WTC11 (cell line): ENCODE results near the gene NLRP6. TPM values are rescaled to one million over a fixed set of nuclear protein-coding genes. Genes with fewer than 3 reads are reported as not detected.

Source experiments
- ATAC-seq: fragments of 200-7000 bp; cut with Tn5 transposase; 2 replicates; pipeline ENCODE4 v1.10.0; 2021; ENCODE audit warnings: mild to moderate bottlenecking, moderate library complexity
- CTCF ChIA-PET: fragments of 300-600 bp; sonication (Branson Sonifier 250); formaldehyde crosslinking; loops from one replicate; lab custom pipeline; 2021; ENCODE audit warnings: antibody characterized with exemption; lab: Charles Lee
- POLR2A ChIA-PET: fragments of 350-600 bp; sonication (Branson Sonifier 250); formaldehyde crosslinking; loops from one replicate; lab custom pipeline; 2021; ENCODE audit warnings: antibody characterized with exemption; lab: Charles Lee
- DNase-seq: peaks from one replicate; pipeline ENCODE4 v3.0.0; 2021; ENCODE audit warnings: low spot score
- H3K27ac Mint-ChIP-seq: 2 replicates; pipeline ENCODE4 v1.8.0; 2021; ENCODE audit warnings: mixed read lengths
- H3K27me3 Mint-ChIP-seq: 2 replicates; pipeline ENCODE4 v1.8.0; 2021; ENCODE audit warnings: low read depth, mild to moderate bottlenecking, moderate library complexity, mixed read lengths
- H3K36me3 Mint-ChIP-seq: 2 replicates; pipeline ENCODE4 v1.8.0; 2021; ENCODE audit warnings: mixed read lengths
- H3K4me1 Mint-ChIP-seq: 2 replicates; pipeline ENCODE4 v1.8.0; 2022; ENCODE audit warnings: mixed read lengths
- H3K4me3 Mint-ChIP-seq: 2 replicates; pipeline ENCODE4 v1.8.0; 2021; ENCODE audit warnings: mild to moderate bottlenecking, moderate library complexity, mixed read lengths
- H3K9me3 Mint-ChIP-seq: 2 replicates; pipeline ENCODE4 v1.8.0; 2021; ENCODE audit warnings: mixed read lengths
- ARID4B ChIP-seq: sonication (generic); formaldehyde crosslinking; IDR thresholded peaks from 2 replicates; pipeline ENCODE4 v1.8.0; 2023; ENCODE audit warnings: missing genetic modification reagents, mild to moderate bottlenecking, borderline replicate concordance
- CREM ChIP-seq: sonication (generic); formaldehyde crosslinking; IDR thresholded peaks from 2 replicates; pipeline ENCODE4 v1.8.1; 2022; ENCODE audit warnings: mild to moderate bottlenecking, missing genetic modification reagents, moderate library complexity
- TCF7 ChIP-seq: sonication (generic); formaldehyde crosslinking; IDR thresholded peaks from 2 replicates; pipeline ENCODE4 v1.8.0; 2022; ENCODE audit warnings: mild to moderate bottlenecking, low read depth, missing genetic modification reagents, moderate library complexity
- ZBTB43 ChIP-seq: sonication (generic); formaldehyde crosslinking; IDR thresholded peaks from 2 replicates; pipeline ENCODE4 v1.8.1; 2023; ENCODE audit warnings: mild to moderate bottlenecking, missing genetic modification reagents
- ZNF281 ChIP-seq: sonication (generic); formaldehyde crosslinking; IDR thresholded peaks from 2 replicates; pipeline ENCODE4 v1.8.0; 2023; ENCODE audit warnings: mild to moderate bottlenecking, missing genetic modification reagents
- ZNF671 ChIP-seq: fragments of 250-450 bp; sonication (Bioruptor Pico); IDR thresholded peaks from 2 replicates; pipeline ENCODE4 v1.8.0; 2021; ENCODE audit warnings: mild to moderate bottlenecking
- ZSCAN18 ChIP-seq: fragments of 250-450 bp; sonication (Bioruptor Pico); IDR thresholded peaks from 2 replicates; pipeline ENCODE4 v2.1.2; 2022; ENCODE audit warnings: mild to moderate bottlenecking, moderate library complexity
- total RNA-seq: library from RNA; stranded (reverse); gene quantifications from 3 replicates; pipeline ENCODE4 v1.2.3, GENCODE V29; 2021

Gene NLRP6
- total RNA-seq, 1 experiment from 2014 or later: 0.09 TPM

GRCh38 chr11:276219-276618, 2.0 kb upstream of the NLRP6 start:
- H3K27me3 Mint-ChIP-seq: peaks cover 27% of the 10 kb centered on the region
- no peak for TF ChIP-seq ZNF281 (CRISPR knock-in tag)
- TF ChIP-seq ZSCAN18: no peak
- TF ChIP-seq, all 79 proteins: peak for 0
- ChIA-PET CTCF (interaction anchor here (1.1 to 3.6 kb wide), 2 partner anchors 22 to 26 kb away, joined by 3 to 20 read pairs; no protein-coding TSS in a partner anchor), POLR2A (no interaction called here)
- peaks cover 9% of the 10 kb centered on the region for H3K9me3 Mint-ChIP-seq
- H3K4me3 Mint-ChIP-seq: no peak overlapping the region
- no peak for DNase-seq
- H3K4me1 Mint-ChIP-seq: peaks cover 18% of the 10 kb centered on the region
- ATAC-seq: no peak
- H3K27ac Mint-ChIP-seq: no peak overlapping the region
- H3K36me3 Mint-ChIP-seq: no peaks in the 10 kb centered on the region

- POLR2A ChIA-PET: interaction anchor here (1.2 kb wide), 1 partner anchor 169 kb away, joined by 3 read pairs; no protein-coding TSS in a partner anchor
- Mint-ChIP-seq H3K27me3 (peaks cover 50% of the 10 kb centered on the region), H3K4me3 (peak overlapping the region; percentile 52; the same call in 1 of the 2 replicates), H3K9me3 (peaks cover 9% of the 10 kb centered on the region), H3K27ac (no peak overlapping the region), H3K4me1 (peaks cover 37% of the 10 kb centered on the region), H3K36me3 (no peaks in the 10 kb centered on the region)
- no peak for TF ChIP-seq CREM
- TF ChIP-seq ARID4B (CRISPR knock-in tag): no peak
- no peak for TF ChIP-seq ZNF671 (CRISPR knock-in tag)
- DNase-seq: no peak
- ATAC-seq: 0 out of 2 replicates have a peak, but pooled peaks have one; percentile 10
- CTCF ChIA-PET: interaction anchor here (1.0 to 5.8 kb wide), 7 partner anchors 11 to 111 kb away, joined by 3 to 53 read pairs (median 4); no protein-coding TSS in a partner anchor
Measured at GRCh38 chr11:279040-279965, 1.1 kb downstream of the NLRP6 start.

- CTCF ChIA-PET: interaction anchor here (1.0 to 5.8 kb wide), 6 partner anchors 10 to 83 kb away, joined by 3 to 53 read pairs (median 4); no protein-coding TSS in a partner anchor
- peak; percentile 26 for ATAC-seq
- TF ChIP-seq TCF7 (CRISPR knock-in tag) (0 out of 2 replicates have a peak, but pooled peaks have one; percentile 49), ZBTB43 (CRISPR knock-in tag) (no peak)
- TF ChIP-seq, all 79 proteins: peak for 1
- peaks cover 9% of the 10 kb centered on the region for H3K9me3 Mint-ChIP-seq
- no peaks in the 10 kb centered on the region for H3K36me3 Mint-ChIP-seq
- DNase-seq: peak; percentile 46
- POLR2A ChIA-PET: interaction anchor here (0.6 to 1.2 kb wide), 2 partner anchors 36 to 168 kb away, joined by 3 read pairs; no protein-coding TSS in a partner anchor
- no peak overlapping the region for H3K27ac Mint-ChIP-seq
- peak overlapping the region; percentile 40; the same call in 1 of the 2 replicates for H3K4me3 Mint-ChIP-seq
- H3K27me3 Mint-ChIP-seq: peaks cover 50% of the 10 kb centered on the region
- peaks cover 35% of the 10 kb centered on the region for H3K4me1 Mint-ChIP-seq
Measured at GRCh38 chr11:279966-280705, 1.9 kb downstream of the NLRP6 start.
